Endodermal cell (in vitro differentiated cells): Measurements from ENCODE around the gene PLD6. TPM values are rescaled to one million over a fixed set of nuclear protein-coding genes. Genes with fewer than 3 reads are reported as not detected.

Experiments used
- DNase-seq: peaks from one replicate; pipeline ENCODE4 v3.0.0-alpha.2; 2017
- H3K27ac ChIP-seq: 2 replicates; pipeline ENCODE4 v1.5.1; 2013; ENCODE audit warnings: mild to moderate bottlenecking, low read depth, low read length, moderate library complexity
- H3K27me3 ChIP-seq: 2 replicates; pipeline ENCODE4 v1.6.1; 2013; ENCODE audit warnings: mild to moderate bottlenecking, low read length, moderate library complexity; ENCODE audit not compliant: insufficient read depth, control insufficient read depth, poor library complexity, severe bottlenecking
- H3K36me3 ChIP-seq: 2 replicates; pipeline ENCODE4 v1.7.0; 2013; ENCODE audit warnings: mild to moderate bottlenecking, low read length, moderate library complexity; ENCODE audit not compliant: control insufficient read depth, insufficient read depth
- H3K4me1 ChIP-seq: one replicate; pipeline ENCODE4 v1.7.0; 2013; ENCODE audit warnings: low read length; ENCODE audit not compliant: control insufficient read depth, insufficient read depth
- H3K4me3 ChIP-seq: 2 replicates; pipeline ENCODE4 v1.5.1; 2013; ENCODE audit warnings: mild to moderate bottlenecking, low read length, moderate library complexity
- H3K9ac ChIP-seq: 2 replicates; pipeline ENCODE4 v1.6.1; 2013; ENCODE audit warnings: mild to moderate bottlenecking, low read length, moderate library complexity; ENCODE audit not compliant: poor library complexity, severe bottlenecking; ENCODE audit errors: extremely low read depth
- H3K9me3 ChIP-seq: 2 replicates; pipeline ENCODE4 v1.6.1; 2013; ENCODE audit warnings: mild to moderate bottlenecking, low read length, moderate library complexity; ENCODE audit not compliant: control insufficient read depth
- H3K27ac Mint-ChIP-seq: 2 replicates; pipeline ENCODE4 v1.8.0; 2020; ENCODE audit warnings: mixed read lengths
- H3K27me3 Mint-ChIP-seq: 2 replicates; pipeline ENCODE4 v1.8.0; 2021; ENCODE audit warnings: mild to moderate bottlenecking, mixed read lengths; ENCODE audit not compliant: insufficient read depth
- H3K36me3 Mint-ChIP-seq: 2 replicates; pipeline ENCODE4 v1.8.0; 2020; ENCODE audit warnings: low read depth, mixed read lengths
- H3K4me1 Mint-ChIP-seq: 2 replicates; pipeline ENCODE4 v1.8.0; 2020; ENCODE audit warnings: mixed read lengths
- H3K4me3 Mint-ChIP-seq: 2 replicates; pipeline ENCODE4 v1.8.0; 2020; ENCODE audit warnings: mild to moderate bottlenecking, moderate library complexity, mixed read lengths
- H3K9me3 Mint-ChIP-seq: 2 replicates; pipeline ENCODE4 v1.8.0; 2020; ENCODE audit warnings: mild to moderate bottlenecking, mixed read lengths
- WGBS, 2 experiments: methylation state at CpG; one replicate each; pipeline versions ENCODE4 v1.1.5 to v1.1.7; 2013; ENCODE audit warnings: missing lambda C conversion rate in 2 of 2, mixed read lengths in 1 of 2; ENCODE audit not compliant: insufficient coverage in 1 of 2, insufficient read length in 1 of 2; 5-methylcytosine and 5-hydroxymethylcytosine counted together
- total RNA-seq, 2 donors: library from RNA; stranded (reverse); fragmentation: NEBNext Ultra II Directional in 1 of 2; extraction: Animal tissue kit (Norgen Biotek cat#: 25700) in 1 of 2; gene quantifications; 2 replicates in 1 of 2; 3 replicates in 1 of 2; pipeline ENCODE4 v1.2.1, GENCODE V29; 2021
- TF ChIP-seq, protein P1 (sequence below): fragments of 200-600 bp; sonication (generic); conservative IDR thresholded peaks from 2 replicates; pipeline ENCODE4 v1.5.0; 2021; ENCODE audit warnings: antibody characterized with exemption, mild to moderate bottlenecking

PLD6 gene
- total RNA-seq, 2 donors from 2014 or later = 0.42 to 1.5 TPM

DNA sequence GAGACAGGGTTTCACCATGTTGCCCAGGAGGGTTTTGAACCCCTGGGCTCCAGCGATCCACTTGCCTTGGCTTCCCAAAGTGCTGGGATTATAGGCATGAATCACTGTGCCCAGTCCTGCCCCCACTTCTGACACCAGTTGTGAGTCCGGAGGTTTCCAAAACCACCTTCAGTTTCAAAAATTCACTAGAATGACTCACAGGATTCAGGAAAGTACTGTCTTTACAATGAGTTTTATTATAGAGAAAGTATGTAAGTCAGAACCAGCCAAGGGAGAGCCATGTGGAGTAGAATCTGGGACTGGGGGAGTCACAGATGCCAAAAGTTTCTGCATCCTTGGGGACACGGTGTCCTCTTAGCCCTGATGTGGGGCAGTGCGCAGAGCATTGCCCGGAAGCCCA is 55.1 kb downstream of the PLD6 start:
- H3K27me3 Mint-ChIP-seq = no peaks in the 10 kb centered on the region

More for the DNA sequence above, 55.1 kb downstream of the PLD6 start:
- H3K4me3 Mint-ChIP-seq = no peak overlapping the region
- 96% methylated on average over 5 of the region's 5 CpGs; no CpG with 5 or more reads in 1 of the 2 experiments for WGBS, 2 experiments
- TF ChIP-seq, protein P1, sequence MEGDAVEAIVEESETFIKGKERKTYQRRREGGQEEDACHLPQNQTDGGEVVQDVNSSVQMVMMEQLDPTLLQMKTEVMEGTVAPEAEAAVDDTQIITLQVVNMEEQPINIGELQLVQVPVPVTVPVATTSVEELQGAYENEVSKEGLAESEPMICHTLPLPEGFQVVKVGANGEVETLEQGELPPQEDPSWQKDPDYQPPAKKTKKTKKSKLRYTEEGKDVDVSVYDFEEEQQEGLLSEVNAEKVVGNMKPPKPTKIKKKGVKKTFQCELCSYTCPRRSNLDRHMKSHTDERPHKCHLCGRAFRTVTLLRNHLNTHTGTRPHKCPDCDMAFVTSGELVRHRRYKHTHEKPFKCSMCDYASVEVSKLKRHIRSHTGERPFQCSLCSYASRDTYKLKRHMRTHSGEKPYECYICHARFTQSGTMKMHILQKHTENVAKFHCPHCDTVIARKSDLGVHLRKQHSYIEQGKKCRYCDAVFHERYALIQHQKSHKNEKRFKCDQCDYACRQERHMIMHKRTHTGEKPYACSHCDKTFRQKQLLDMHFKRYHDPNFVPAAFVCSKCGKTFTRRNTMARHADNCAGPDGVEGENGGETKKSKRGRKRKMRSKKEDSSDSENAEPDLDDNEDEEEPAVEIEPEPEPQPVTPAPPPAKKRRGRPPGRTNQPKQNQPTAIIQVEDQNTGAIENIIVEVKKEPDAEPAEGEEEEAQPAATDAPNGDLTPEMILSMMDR = no peak
- no peaks in the 10 kb centered on the region for H3K4me1 Mint-ChIP-seq
- Histone ChIP-seq H3K4me3 (no peak overlapping the region), H3K27ac (no peak overlapping the region), H3K9ac (no peak overlapping the region), H3K36me3 (peaks cover 55% of the 10 kb centered on the region), H3K27me3 (no peaks in the 10 kb centered on the region), H3K9me3 (no peaks in the 10 kb centered on the region), H3K4me1 (no peaks in the 10 kb centered on the region)
- DNase-seq = no peak
- H3K36me3 Mint-ChIP-seq = peaks cover 69% of the 10 kb centered on the region
- no peak overlapping the region for H3K27ac Mint-ChIP-seq
- H3K9me3 Mint-ChIP-seq = no peaks in the 10 kb centered on the region

Other genes starting within 250 kb of the PLD6 start
- 1 to 10 TPM in 1 of 2 donors, under 1 TPM in 1; 0.97 to 1.6 TPM for gene TNFRSF13B, start 234.2 kb downstream of the PLD6 start, total RNA-seq
- gene MPRIP, start 163.9 kb downstream of the PLD6 start, total RNA-seq = 100 to 1,000 TPM; 154 to 155 TPM
- 10 to 100 TPM; 41.8 to 47.2 TPM for gene FLCN, start 30.8 kb upstream of the PLD6 start, total RNA-seq
- 10 to 100 TPM; 63.1 to 67.5 TPM for gene COPS3, start 74.9 kb upstream of the PLD6 start, total RNA-seq
- gene NT5M, start 97.0 kb upstream of the PLD6 start, total RNA-seq = 10 to 100 TPM in 1 of 2 donors, 1 to 10 TPM in 1; 6.5 to 11.8 TPM